B cell (primary cell): ENCODE measurements around the gene ARHGEF35. TPM values are rescaled to one million over a fixed set of nuclear protein-coding genes. Genes with fewer than 3 reads are reported as not detected.
"Not testable (repeated sequence)": the region's sequence is repeated elsewhere in the genome, so short reads cannot be mapped to it uniquely, and the experiment has no call there.

Experiments used
- ATAC-seq: fragments of 200-7000 bp; cut with Tn5 transposase; one replicate; pipeline ENCODE4 v1.10.0; 2021; ENCODE audit warnings: low read depth, mild to moderate bottlenecking, moderate number of reproducible peaks, moderate library complexity
- CTCF ChIA-PET: fragments of 350-600 bp; sonication (Branson Sonifier 250); formaldehyde crosslinking; loops from one replicate; lab custom pipeline; 2021; ENCODE audit warnings: antibody characterized with exemption, inconsistent platforms; lab: Charles Lee
- POLR2A ChIA-PET: fragments of 350-600 bp; sonication (Branson Sonifier 250); formaldehyde crosslinking; loops from one replicate; lab custom pipeline; 2021; ENCODE audit warnings: antibody characterized with exemption; lab: Charles Lee
- DNase-seq: peaks from one replicate; pipeline ENCODE4 v3.0.0; 2013
- H2AFZ ChIP-seq: 2 replicates; pipeline ENCODE4 v1.6.1; 2012; ENCODE audit warnings: mild to moderate bottlenecking, low read depth, low read length; ENCODE audit not compliant: insufficient read depth, poor library complexity, severe bottlenecking
- H3K27ac ChIP-seq, 2 donors: 1 replicate in 1 of 2; 2 replicates in 1 of 2; pipeline ENCODE4 v1.5.1; 2012 to 2013; ENCODE audit warnings: low read length in 2 of 2, mild to moderate bottlenecking in 2 of 2, moderate library complexity in 1 of 2
- H3K27me3 ChIP-seq, 4 experiments: fragments of 200-600 bp in 1 of 4; sonication (generic) in 1 of 4; replicated peaks in 1 of 4; 1 replicate in 2 of 4; 2 replicates in 2 of 4; pipeline versions ENCODE4 v1.6.1 to v1.7.0; 2013 to 2016; ENCODE audit warnings: low read length in 3 of 4, mild to moderate bottlenecking in 2 of 4, mixed read lengths in 1 of 4, moderate library complexity in 1 of 4; ENCODE audit not compliant: insufficient read depth in 4 of 4, control insufficient read depth in 3 of 4; ENCODE audit errors: control extremely low read depth in 1 of 4
- H3K36me3 ChIP-seq, 2 experiments: replicated peaks in 1 of 2; 1 replicate in 1 of 2; 2 replicates in 1 of 2; pipeline versions ENCODE4 v1.6.1 to v1.7.1; 2013; ENCODE audit warnings: low read length in 1 of 2; ENCODE audit not compliant: insufficient read depth in 2 of 2, control insufficient read depth in 1 of 2; ENCODE audit errors: control extremely low read depth in 1 of 2, extremely low read depth in 1 of 2
- H3K4me1 ChIP-seq, 2 donors: fragments of 200-600 bp in 1 of 2; sonication (generic) in 1 of 2; 1 replicate in 1 of 2; 2 replicates in 1 of 2; pipeline versions ENCODE4 v1.5.1 to v1.6.1; 2013 to 2017; ENCODE audit warnings: low read length in 2 of 2; ENCODE audit not compliant: control insufficient read depth in 2 of 2, insufficient read depth in 2 of 2
- H3K4me2 ChIP-seq: replicated peaks from 2 replicates; pipeline ENCODE3; 2012; ENCODE audit warnings: mild to moderate bottlenecking, low read depth, low read length; ENCODE audit not compliant: poor library complexity, severe bottlenecking
- H3K4me3 ChIP-seq, 5 experiments: fragments of 200-600 bp in 1 of 5; sonication (generic) in 1 of 5; 1 replicate in 3 of 5; 2 replicates in 2 of 5; pipeline versions ENCODE4 v1.5.1 to v1.7.0; 2011 to 2016; ENCODE audit warnings: low read length in 4 of 5, mild to moderate bottlenecking in 4 of 5, low read depth in 2 of 5, control low read depth in 1 of 5, moderate library complexity in 1 of 5; ENCODE audit not compliant: insufficient read depth in 1 of 5; ENCODE audit errors: control extremely low read depth in 1 of 5, extremely low read depth in 1 of 5
- H3K79me2 ChIP-seq: fragments of 200-600 bp; sonication (generic); one replicate; pipeline ENCODE4 v1.6.0; 2016; ENCODE audit warnings: low read length; ENCODE audit not compliant: control insufficient read depth, insufficient read depth
- H3K9ac ChIP-seq: fragments of 200-600 bp; sonication (generic); 2 replicates; pipeline ENCODE4 v1.6.1; 2017; ENCODE audit warnings: mild to moderate bottlenecking, low read length, moderate library complexity
- H3K9me3 ChIP-seq, 3 donors: one replicate each; pipeline versions ENCODE4 v1.6.1 to v1.7.1; 2013; ENCODE audit warnings: low read length in 2 of 3; ENCODE audit not compliant: control insufficient read depth in 2 of 3, insufficient read depth in 1 of 3; ENCODE audit errors: control extremely low read depth in 1 of 3
- H4K20me1 ChIP-seq: 2 replicates; pipeline ENCODE4 v1.6.0; 2012; ENCODE audit warnings: mild to moderate bottlenecking, low read length; ENCODE audit not compliant: insufficient read depth, control insufficient read depth, poor library complexity, severe bottlenecking
- H3K27ac Mint-ChIP-seq: one replicate; pipeline ENCODE4 v1.8.0; 2021; ENCODE audit warnings: mixed read lengths
- H3K27me3 Mint-ChIP-seq: one replicate; pipeline ENCODE4 v1.8.0; 2021; ENCODE audit warnings: mixed read lengths
- H3K4me1 Mint-ChIP-seq: one replicate; pipeline ENCODE4 v1.8.0; 2021; ENCODE audit warnings: mixed read lengths
- H3K4me3 Mint-ChIP-seq: one replicate; pipeline ENCODE4 v1.8.0; 2021; ENCODE audit warnings: mixed read lengths
- H3K9me3 Mint-ChIP-seq: one replicate; pipeline ENCODE4 v1.8.0; 2022; ENCODE audit warnings: mixed read lengths; ENCODE audit not compliant: insufficient read depth
- WGBS: methylation state at CpG from one replicate; pipeline ENCODE4 v1.1.5; 2013; ENCODE audit warnings: missing lambda C conversion rate; ENCODE audit not compliant: insufficient coverage; 5-methylcytosine and 5-hydroxymethylcytosine counted together
- intact Hi-C: fragments of 100-400 bp; cut with micrococcal nuclease; formaldehyde crosslinking; loops from one replicate; pipeline ENCODE4 v1.10.0; 2022
- polyA minus RNA-seq: library from RNA; depleted of rRNA, polyadenylated mRNA; stranded (reverse); fragments of >200 nt; gene quantifications from 2 replicates; pipeline ENCODE4 v1.2.3, GENCODE V29; 2012
- polyA plus RNA-seq: library from polyadenylated mRNA; depleted of rRNA; stranded (reverse); fragments of >200 nt; gene quantifications from 2 replicates; pipeline ENCODE4 v1.2.3, GENCODE V29; 2012
- total RNA-seq, 2 donors: library from RNA; stranded (reverse); fragments of 120-200 nt in 1 of 2; gene quantifications; 1 replicate in 1 of 2; 2 replicates in 1 of 2; pipeline versions ENCODE4 v1.2.3 to v1.2.4, GENCODE V29; 2013 to 2022

Gene ARHGEF35
- total RNA-seq = 2.1 and 4.2 TPM in 2 replicates
- total RNA-seq (2013) = 3.6 TPM
- polyA plus RNA-seq = 0.34 and 0.36 TPM in 2 replicates
- 0.51 and 1.00 TPM in 2 replicates for polyA minus RNA-seq

- DNase-seq, intact Hi-C loops, H3K4me1 ChIP-seq, H3K9me3 ChIP-seq, H3K4me1 Mint-ChIP-seq, H3K4me2 ChIP-seq, H3K79me2 ChIP-seq, H3K36me3 ChIP-seq, H4K20me1 ChIP-seq, H3K27me3 Mint-ChIP-seq, H3K9me3 Mint-ChIP-seq, H2AFZ ChIP-seq, POLR2A ChIA-PET, H3K27ac ChIP-seq, CTCF ChIA-PET, H3K9ac ChIP-seq, H3K27me3 ChIP-seq: not testable (repeated sequence)
- Mint-ChIP-seq H3K4me3 (peak within 1 kb of the TSS; percentile 61), H3K27ac (peak within 1 kb of the TSS; percentile 46)
- ATAC-seq = peak; percentile 66
- H3K4me3 ChIP-seq = peak within 1 kb of the TSS in 1 of 5 experiments; percentile 37
- WGBS = no CpG with 5 or more reads among the region's 51 CpGs
Observed at GRCh38 chr7:144195212-144195872, at the start of gene ARHGEF35. TSS of gene ARHGEF35 (minus strand) at chr7:144195833. CDS start at chr7:144188383, 7,450 bp downstream.

GRCh38 chr7:144245372-144245771, 49.7 kb upstream of the ARHGEF35 start:
- H3K27ac ChIP-seq, H3K9ac ChIP-seq, H3K36me3 ChIP-seq, H3K27ac Mint-ChIP-seq, POLR2A ChIA-PET, H3K4me1 Mint-ChIP-seq, H3K27me3 Mint-ChIP-seq, DNase-seq, H3K4me3 Mint-ChIP-seq, CTCF ChIA-PET, H3K9me3 Mint-ChIP-seq, H3K4me1 ChIP-seq, H3K4me2 ChIP-seq, intact Hi-C loops, H3K27me3 ChIP-seq, H4K20me1 ChIP-seq, ATAC-seq, H2AFZ ChIP-seq, H3K9me3 ChIP-seq, H3K79me2 ChIP-seq, H3K4me3 ChIP-seq: not testable (repeated sequence)
- WGBS = no CpG with 5 or more reads among the region's 2 CpGs

GRCh38 chr7:144239365-144239764, 43.7 kb upstream of the ARHGEF35 start, which contains the start of gene OR2A42:
TSS of gene OR2A42 (minus strand) at chr7:144239605. CDS start at chr7:144232843, 6,762 bp downstream.
- H4K20me1 ChIP-seq, CTCF ChIA-PET, H3K27me3 ChIP-seq, H3K4me3 ChIP-seq, H3K4me3 Mint-ChIP-seq, intact Hi-C loops, ATAC-seq, H3K36me3 ChIP-seq, H3K27ac Mint-ChIP-seq, H2AFZ ChIP-seq, H3K9me3 Mint-ChIP-seq, H3K4me2 ChIP-seq, H3K4me1 Mint-ChIP-seq, DNase-seq, H3K79me2 ChIP-seq, H3K27me3 Mint-ChIP-seq, H3K27ac ChIP-seq, POLR2A ChIA-PET, H3K9me3 ChIP-seq, H3K4me1 ChIP-seq, H3K9ac ChIP-seq: not testable (repeated sequence)
- WGBS = no CpG with 5 or more reads among the region's 2 CpGs

- H3K4me3 ChIP-seq, H3K9me3 Mint-ChIP-seq, H4K20me1 ChIP-seq, H3K9ac ChIP-seq, intact Hi-C loops, H3K9me3 ChIP-seq, CTCF ChIA-PET, H3K27ac ChIP-seq, H3K36me3 ChIP-seq, H3K4me1 Mint-ChIP-seq, H3K27me3 ChIP-seq, H3K79me2 ChIP-seq, POLR2A ChIA-PET, H3K4me2 ChIP-seq, H3K4me3 Mint-ChIP-seq, H3K4me1 ChIP-seq, H3K27ac Mint-ChIP-seq, DNase-seq, ATAC-seq, H3K27me3 Mint-ChIP-seq, H2AFZ ChIP-seq: not testable (repeated sequence)
- WGBS = 100% methylated on average over 1 of the region's 2 CpGs
Observed at GRCh38 chr7:144238530-144239082, 43.0 kb upstream of the ARHGEF35 start.
